COLO829 (cell line): ENCODE results near the gene PPIB.

Experiments used
- DNase-seq: peaks from one replicate; pipeline ENCODE4 v3.0.0; 2012; ENCODE audit warnings: low spot score

Gene PPIB

GRCh38 chr15:64158363-64159134 is 4.3 kb downstream of the PPIB start:
- no peak for DNase-seq

- DNase-seq = no peak
Observed at GRCh38 chr15:64157599-64158125, 5.2 kb downstream of the PPIB start.

- no peak for DNase-seq
Observed at GRCh38 chr15:64156652-64157331, 6.0 kb downstream of the PPIB start.

- no peak for DNase-seq
Observed at GRCh38 chr15:64155802-64156651, 6.8 kb downstream of the PPIB start.

GRCh38 chr15:64153480-64154367 is 9.1 kb downstream of the PPIB start:
- DNase-seq = peak; percentile 82

GRCh38 chr15:64152507-64153387 is 10.1 kb downstream of the PPIB start:
- no peak for DNase-seq

- DNase-seq = no peak
Observed at GRCh38 chr15:64151727-64152506, 10.9 kb downstream of the PPIB start, which contains the start of gene SNX22. TSS of gene SNX22 (plus strand) at chr15:64151731. CDS start at chr15:64151776, 45 bp downstream.

GRCh38 chr15:64149893-64150578 is 12.8 kb downstream of the PPIB start:
- DNase-seq = no peak

- no peak for DNase-seq
Observed at GRCh38 chr15:64149424-64149823, 13.4 kb downstream of the PPIB start.

- DNase-seq = no peak
Observed at GRCh38 chr15:64148581-64148980, 14.2 kb downstream of the PPIB start.

- no peak for DNase-seq
Observed at GRCh38 chr15:64148168-64148567, 14.7 kb downstream of the PPIB start.

- peak; percentile 29 for DNase-seq
Observed at GRCh38 chr15:64146885-64147681, 15.7 kb downstream of the PPIB start.

GRCh38 chr15:64146520-64146884 is 16.3 kb downstream of the PPIB start:
- no peak for DNase-seq

- DNase-seq = no peak
Observed at GRCh38 chr15:64146041-64146440, 16.8 kb downstream of the PPIB start.

GRCh38 chr15:64144565-64145281 is 18.1 kb downstream of the PPIB start:
- DNase-seq = peak; percentile 23

GRCh38 chr15:64144192-64144564 is 18.6 kb downstream of the PPIB start:
- no peak for DNase-seq

GRCh38 chr15:64143276-64143675 is 19.5 kb downstream of the PPIB start:
- DNase-seq = no peak
